Stimulated activated CD8-positive, alpha-beta memory T cell treated with anti-CD3 and anti-CD28 coated beads, Interleukin-7, amount 100 ng/mL, for 48 hours (primary cell): Measurements from ENCODE around the gene LRRC8B.
"Not testable (repeated sequence)": the region's sequence is repeated elsewhere in the genome, so short reads cannot be mapped to it uniquely, and the experiment has no call there.

ENCODE experiments used
- DNase-seq, 2 donors: peaks; one replicate each; pipeline ENCODE4 v3.0.0-alpha.2; 2020; ENCODE audit warnings: low read depth in 1 of 2; ENCODE audit errors: extremely low read depth in 1 of 2

The LRRC8B gene

DNA sequence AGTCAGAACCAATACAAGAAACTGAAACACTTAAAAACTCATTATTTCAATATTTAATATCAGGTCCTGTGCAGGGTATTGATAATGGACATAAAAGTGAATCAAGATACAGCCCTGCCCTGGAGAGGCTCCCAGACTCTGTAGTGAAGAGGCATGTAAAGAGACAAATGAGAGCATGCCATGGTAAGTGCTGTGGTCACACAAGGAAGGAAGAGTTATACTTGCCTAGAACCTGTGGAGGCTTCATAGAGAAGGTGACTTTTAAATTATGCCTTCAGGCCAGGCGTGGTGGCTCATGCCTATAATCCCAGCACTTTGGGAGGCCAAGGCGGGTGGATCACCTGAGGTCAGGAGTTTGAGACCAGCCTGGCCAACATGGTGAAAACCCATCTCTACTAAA is 105.0 kb downstream of the LRRC8B start:
- DNase-seq, result not testable (repeated sequence)

GRCh38 chr1:89630048-89630447 is 105.4 kb downstream of the LRRC8B start:
- no peak for DNase-seq

- no peak for DNase-seq
Observed at GRCh38 chr1:89631816-89632656, 107.4 kb downstream of the LRRC8B start.

- DNase-seq, result peak; percentile 79 to 83
Observed at GRCh38 chr1:89632657-89633247, 108.1 kb downstream of the LRRC8B start, which contains the start of gene LRRC8C. LRRC8C (plus strand) TSS chr1:89633120; CDS start chr1:89686474, 53,354 bp downstream.

DNA sequence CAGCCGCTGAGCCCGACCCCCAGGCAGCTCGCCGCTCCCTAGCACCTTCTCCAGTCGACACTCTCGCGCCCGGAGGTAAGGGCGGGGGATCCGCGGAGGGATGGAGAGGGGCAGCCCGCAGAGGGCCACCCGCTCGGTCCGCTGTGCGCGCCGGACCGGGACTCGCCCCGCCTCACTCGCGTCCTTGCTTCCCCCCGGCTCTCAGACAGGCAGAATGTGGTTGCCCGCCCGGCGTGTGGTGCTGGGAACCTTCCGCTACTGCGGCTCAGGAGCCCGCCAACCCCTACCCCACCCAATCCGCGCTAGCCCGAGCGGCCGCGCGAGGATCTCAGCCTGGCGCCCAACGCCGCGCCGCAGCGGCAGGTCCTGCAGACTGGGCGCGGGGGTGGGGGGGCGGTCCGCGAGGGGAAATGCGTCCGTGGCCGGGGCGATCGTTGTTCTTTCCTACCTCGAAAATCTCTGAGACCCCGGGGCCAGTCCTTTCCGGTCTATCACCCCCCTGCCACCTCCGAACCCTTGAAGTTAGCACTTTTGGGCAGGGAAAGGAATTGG is 108.7 kb downstream of the LRRC8B start:
- DNase-seq, result no peak

- no peak for DNase-seq
Observed at GRCh38 chr1:89633800-89634625, 109.4 kb downstream of the LRRC8B start.

DNA sequence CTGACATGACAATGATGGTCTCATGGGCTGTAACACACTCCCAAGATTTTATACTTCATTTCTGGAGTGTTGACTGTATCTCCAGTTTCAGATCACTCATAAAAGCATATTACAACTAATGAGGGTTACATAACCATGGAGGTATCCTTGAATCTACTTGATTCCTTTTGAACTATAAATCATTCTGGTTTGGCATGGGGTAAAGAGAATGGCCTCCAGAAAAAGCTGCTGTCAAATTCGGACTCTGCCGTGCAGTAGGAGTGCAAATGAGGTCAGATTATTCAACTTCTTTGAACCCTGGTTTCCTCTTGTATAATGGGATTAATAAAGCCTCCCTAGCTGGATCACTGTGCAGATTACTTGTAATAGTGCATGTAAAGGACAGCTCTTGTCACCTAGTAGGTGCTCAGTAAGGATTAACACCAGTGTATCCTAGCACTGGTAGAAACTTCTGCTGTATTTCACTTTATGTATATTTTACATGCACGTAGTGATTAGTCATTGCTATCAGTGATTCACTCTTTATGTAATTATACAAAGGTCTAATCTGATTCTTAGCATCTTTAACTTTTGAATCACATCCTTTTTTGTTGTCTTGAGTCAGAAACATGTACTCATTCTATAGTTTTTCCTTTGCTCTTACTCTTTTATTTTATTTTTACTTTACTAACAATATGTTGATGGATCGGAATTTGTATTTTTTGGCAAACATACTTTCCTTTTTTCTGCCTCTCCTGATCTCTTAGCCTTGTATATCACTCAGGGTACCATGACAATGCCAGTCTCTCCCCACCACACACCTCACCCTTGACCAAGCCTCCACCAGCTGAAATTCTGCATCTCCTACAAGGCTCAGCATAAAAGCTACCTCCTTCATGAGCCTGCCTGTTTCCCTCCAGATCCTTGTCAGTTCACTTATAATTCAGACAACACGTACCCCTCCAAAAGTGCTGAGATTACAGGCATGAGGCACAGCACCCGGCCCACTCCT is 111.5 kb downstream of the LRRC8B start:
- no peak for DNase-seq

- no peak for DNase-seq
Observed at GRCh38 chr1:89637496-89637895, 112.9 kb downstream of the LRRC8B start.

DNA sequence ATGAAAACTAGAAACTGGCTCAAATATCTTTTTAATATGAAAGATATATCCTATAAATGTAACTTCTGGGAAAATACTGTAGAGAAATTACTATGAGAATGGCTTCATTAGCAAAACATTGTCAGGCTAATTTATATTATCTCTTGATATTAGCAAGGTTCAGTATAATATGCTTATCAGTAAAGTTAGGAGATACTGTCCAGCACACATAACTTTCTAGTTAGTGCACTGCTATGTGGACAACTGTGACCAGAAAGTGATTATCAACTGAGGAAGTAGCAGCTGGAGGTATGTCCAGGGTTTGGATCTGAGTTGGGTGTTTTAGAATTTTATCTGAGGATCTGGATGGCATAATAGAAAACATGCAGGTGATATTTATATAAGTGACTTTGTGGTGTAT is 115.8 kb downstream of the LRRC8B start:
- no peak for DNase-seq

- no peak for DNase-seq
Observed at GRCh38 chr1:89641781-89642180, 117.2 kb downstream of the LRRC8B start.

- DNase-seq, result no peak
Observed at GRCh38 chr1:89643577-89643976, 118.9 kb downstream of the LRRC8B start.

DNA sequence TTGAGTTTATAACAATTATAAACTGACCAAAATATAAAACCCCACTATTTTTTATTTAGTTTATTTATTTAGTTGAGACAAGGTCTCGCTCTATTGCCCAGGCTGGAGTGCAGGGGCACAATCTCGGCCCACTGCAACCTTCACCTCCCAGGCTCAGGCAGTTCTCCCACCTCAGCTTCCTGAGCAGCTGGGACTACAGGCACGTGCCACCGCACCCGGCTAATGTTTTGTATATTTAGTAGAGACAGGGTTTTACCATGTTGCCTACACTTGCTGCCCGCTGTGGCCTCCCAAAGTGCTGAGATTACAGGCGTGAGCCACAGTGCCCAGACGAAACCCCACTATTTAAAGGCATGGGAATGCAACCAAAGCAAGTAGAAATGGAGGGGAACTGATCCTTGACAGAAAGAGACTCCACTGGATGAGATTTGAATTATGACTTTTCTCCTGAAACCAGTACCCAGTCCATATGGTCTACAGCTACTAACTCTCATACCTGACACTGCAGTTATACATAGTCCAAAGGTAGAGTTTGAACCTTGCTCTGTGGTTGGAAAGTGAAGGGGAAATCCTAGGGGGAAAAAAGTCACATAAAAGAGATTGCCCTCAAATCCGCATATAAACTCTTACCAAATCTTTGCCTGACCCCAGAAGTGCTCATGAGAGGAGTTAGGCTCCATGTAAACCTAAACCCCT is 119.6 kb downstream of the LRRC8B start:
- DNase-seq, result no peak

DNA sequence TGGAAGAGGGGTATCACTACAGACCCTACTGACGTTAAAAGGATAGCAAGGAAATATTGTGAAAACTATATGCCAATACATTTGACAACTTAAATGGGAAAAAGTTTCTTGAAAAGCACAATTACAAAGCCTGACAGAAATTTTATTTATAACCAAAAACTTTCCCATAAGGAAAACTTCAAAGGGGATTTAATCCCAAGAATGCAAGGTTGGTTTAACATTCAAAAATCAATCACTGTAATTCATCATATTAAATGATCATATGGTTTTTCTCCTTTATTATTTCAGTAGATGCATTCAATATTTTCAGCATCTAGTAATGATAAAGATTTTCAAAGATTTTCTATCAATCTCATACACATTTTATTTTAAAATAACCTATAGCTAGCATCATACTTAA is 121.6 kb downstream of the LRRC8B start:
- DNase-seq, result no peak
